Activated CD4-positive, alpha-beta T cell treated with anti-CD3 and anti-CD28 coated beads, Interleukin-2, Interleukin-6, amounts not matched to agents 100 ng/mL and 50 ng/mL, durations not matched to agents 16 hours and 8 hours (primary cell): ENCODE measurements around the gene GFOD1.
A peak's percentile ranks its signal among the peaks of the same experiment; 100 is the strongest.

ENCODE experiments used
- DNase-seq: peaks from one replicate; pipeline ENCODE4 v3.0.0-alpha.2; 2020

The GFOD1 gene

GRCh38 chr6:13421425-13422059, 65.9 kb downstream of the GFOD1 start:
- no peak for DNase-seq

GRCh38 chr6:13420269-13420668, 67.1 kb downstream of the GFOD1 start:
- no peak for DNase-seq

- DNase-seq, result no peak
Observed at GRCh38 chr6:13419422-13420195, 67.8 kb downstream of the GFOD1 start.

GRCh38 chr6:13418844-13419243, 68.6 kb downstream of the GFOD1 start:
- no peak for DNase-seq

- DNase-seq, result no peak
Observed at GRCh38 chr6:13417954-13418353, 69.4 kb downstream of the GFOD1 start.

- DNase-seq, result no peak
Observed at GRCh38 chr6:13417431-13417830, 70.0 kb downstream of the GFOD1 start.

- no peak for DNase-seq
Observed at GRCh38 chr6:13415283-13415682, 72.1 kb downstream of the GFOD1 start.

- no peak for DNase-seq
Observed at GRCh38 chr6:13413900-13414555, 73.4 kb downstream of the GFOD1 start.

- DNase-seq, result no peak
Observed at GRCh38 chr6:13413466-13413862, 73.9 kb downstream of the GFOD1 start.

- DNase-seq, result no peak
Observed at GRCh38 chr6:13412639-13413465, 74.5 kb downstream of the GFOD1 start.

GRCh38 chr6:13412211-13412610, 75.2 kb downstream of the GFOD1 start:
- DNase-seq, result no peak

GRCh38 chr6:13411484-13411883, 75.9 kb downstream of the GFOD1 start:
- no peak for DNase-seq

GRCh38 chr6:13409991-13410390, 77.4 kb downstream of the GFOD1 start:
- no peak for DNase-seq

GRCh38 chr6:13407709-13408695, 79.4 kb downstream of the GFOD1 start:
- DNase-seq, result no peak

GRCh38 chr6:13407368-13407708, 80.1 kb downstream of the GFOD1 start:
- no peak for DNase-seq

GRCh38 chr6:13406781-13407180, 80.6 kb downstream of the GFOD1 start:
- DNase-seq, result no peak

GRCh38 chr6:13405961-13406477, 81.4 kb downstream of the GFOD1 start:
- DNase-seq, result no peak

- no peak for DNase-seq
Observed at GRCh38 chr6:13404892-13405254, 82.5 kb downstream of the GFOD1 start.

GRCh38 chr6:13404228-13404891, 83.0 kb downstream of the GFOD1 start:
- no peak for DNase-seq

GRCh38 chr6:13402711-13403110, 84.7 kb downstream of the GFOD1 start:
- DNase-seq, result no peak

GRCh38 chr6:13400772-13401171, 86.6 kb downstream of the GFOD1 start:
- DNase-seq, result peak; percentile 29
